Measurements from ENCODE around the gene GCKR. TPM values are rescaled to one million over a fixed set of nuclear protein-coding genes. Genes with fewer than 3 reads are reported as not detected.

The GCKR gene
- total and polyA plus RNA-seq, 2 of the 13 experiments (the other 11 are each of a cell fraction or from before 2014, with no cell fraction given) = 15.2 to 48.3 TPM

GRCh38 chr2:27496357-27497287, at the start of gene GCKR (continued):
- peak; percentile 85 for TF ChIP-seq ZFP91 (CRISPR knock-in tag; IDR thresholded peaks at IDR 0.05; ENCODE audit: borderline replicate concordance)
- no peak for TF ChIP-seq MTF2 (CRISPR knock-in tag; IDR thresholded peaks at IDR 0.05; ENCODE audit: borderline replicate concordance)
- TF ChIP-seq MAFG (CRISPR knock-in tag; IDR thresholded peaks at IDR 0.05) = no peak
- TF ChIP-seq IKZF1 (IDR thresholded peaks at IDR 0.05) = no peak
- peak; percentile 88; the same call in 1 of the 2 replicates for TF ChIP-seq HMGXB3 (CRISPR knock-in tag; IDR thresholded peaks at IDR 0.05; ENCODE audit: borderline replicate concordance)
- no peak for TF ChIP-seq ZNF564 (CRISPR knock-in tag; IDR thresholded peaks at IDR 0.05)
- TF ChIP-seq SSRP1 (CRISPR knock-in tag; IDR thresholded peaks at IDR 0.05) = 0 out of 2 replicates have a peak, but pooled peaks have one; percentile 24
- 0 out of 2 replicates have a peak, but pooled peaks have one; percentile 26 for TF ChIP-seq MNT (IDR thresholded peaks at IDR 0.05)
- TF ChIP-seq, protein P1, sequence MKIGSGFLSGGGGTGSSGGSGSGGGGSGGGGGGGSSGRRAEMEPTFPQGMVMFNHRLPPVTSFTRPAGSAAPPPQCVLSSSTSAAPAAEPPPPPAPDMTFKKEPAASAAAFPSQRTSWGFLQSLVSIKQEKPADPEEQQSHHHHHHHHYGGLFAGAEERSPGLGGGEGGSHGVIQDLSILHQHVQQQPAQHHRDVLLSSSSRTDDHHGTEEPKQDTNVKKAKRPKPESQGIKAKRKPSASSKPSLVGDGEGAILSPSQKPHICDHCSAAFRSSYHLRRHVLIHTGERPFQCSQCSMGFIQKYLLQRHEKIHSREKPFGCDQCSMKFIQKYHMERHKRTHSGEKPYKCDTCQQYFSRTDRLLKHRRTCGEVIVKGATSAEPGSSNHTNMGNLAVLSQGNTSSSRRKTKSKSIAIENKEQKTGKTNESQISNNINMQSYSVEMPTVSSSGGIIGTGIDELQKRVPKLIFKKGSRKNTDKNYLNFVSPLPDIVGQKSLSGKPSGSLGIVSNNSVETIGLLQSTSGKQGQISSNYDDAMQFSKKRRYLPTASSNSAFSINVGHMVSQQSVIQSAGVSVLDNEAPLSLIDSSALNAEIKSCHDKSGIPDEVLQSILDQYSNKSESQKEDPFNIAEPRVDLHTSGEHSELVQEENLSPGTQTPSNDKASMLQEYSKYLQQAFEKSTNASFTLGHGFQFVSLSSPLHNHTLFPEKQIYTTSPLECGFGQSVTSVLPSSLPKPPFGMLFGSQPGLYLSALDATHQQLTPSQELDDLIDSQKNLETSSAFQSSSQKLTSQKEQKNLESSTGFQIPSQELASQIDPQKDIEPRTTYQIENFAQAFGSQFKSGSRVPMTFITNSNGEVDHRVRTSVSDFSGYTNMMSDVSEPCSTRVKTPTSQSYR (CRISPR knock-in tag; IDR thresholded peaks at IDR 0.05; ENCODE audit: borderline replicate concordance) = no peak; the same call in 1 of the 2 replicates
- no peak; the same call in 1 of the 2 replicates for TF ChIP-seq ZSCAN29 (CRISPR knock-in tag; conservative IDR thresholded peaks at IDR 0.05)

Data from HepG2 (cell line).